ENCODE measurements around the gene SMIM3.
"Not testable (repeated sequence)": the region's sequence is repeated elsewhere in the genome, so short reads cannot be mapped to it uniquely, and the experiment has no call there.

SMIM3 gene, protein sequence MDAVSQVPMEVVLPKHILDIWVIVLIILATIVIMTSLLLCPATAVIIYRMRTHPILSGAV

DNA sequence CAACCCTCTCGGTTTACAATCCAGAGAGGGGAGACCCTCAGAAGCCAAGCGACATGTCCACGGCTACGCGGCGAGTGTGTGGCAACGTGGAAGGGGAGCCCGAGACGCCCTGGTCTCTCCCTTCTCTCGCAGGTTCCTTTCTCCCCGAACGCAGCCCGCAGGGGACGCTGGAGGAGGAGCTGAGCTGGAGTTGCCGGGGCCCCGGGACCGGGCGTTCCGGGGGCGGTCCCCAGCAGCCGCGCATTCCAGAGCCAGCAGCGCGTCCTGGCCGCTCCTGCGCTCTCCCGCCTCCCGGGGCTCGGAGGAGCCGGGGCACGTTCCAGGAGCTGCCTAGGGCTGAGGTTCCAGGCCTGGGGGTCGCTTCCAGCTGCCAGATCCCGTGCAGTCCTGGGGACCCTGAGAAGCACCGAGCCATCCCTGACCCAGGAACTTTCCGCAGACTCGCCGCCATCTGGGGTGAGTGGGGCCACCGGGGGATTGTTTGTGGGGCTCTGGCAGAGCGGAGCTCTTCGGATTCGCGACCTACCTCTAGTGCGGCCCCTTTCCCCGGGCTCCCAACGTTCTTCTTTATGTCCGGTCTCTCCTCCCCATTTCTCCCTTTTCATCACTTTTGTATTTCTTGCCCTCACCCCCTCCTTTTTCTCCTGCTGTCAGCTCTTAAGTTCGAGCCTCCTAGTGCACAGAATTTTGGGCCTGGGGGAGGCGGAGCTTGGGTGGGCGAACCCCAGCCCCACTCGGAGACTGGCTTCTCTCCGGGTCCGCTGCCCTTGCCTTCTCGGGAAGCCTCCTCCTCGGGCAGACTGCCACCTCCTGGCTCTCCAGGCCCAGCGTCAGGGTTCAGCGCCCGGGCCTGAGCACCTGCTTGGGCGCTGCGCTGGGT is at the start of gene SMIM3:
SMIM3 (plus strand) TSS at position 241 of the 880 bp plus-strand sequence. CDS start 16,684 bp downstream, outside the sequence.
- peak; percentile 92 for DNase-seq

DNA sequence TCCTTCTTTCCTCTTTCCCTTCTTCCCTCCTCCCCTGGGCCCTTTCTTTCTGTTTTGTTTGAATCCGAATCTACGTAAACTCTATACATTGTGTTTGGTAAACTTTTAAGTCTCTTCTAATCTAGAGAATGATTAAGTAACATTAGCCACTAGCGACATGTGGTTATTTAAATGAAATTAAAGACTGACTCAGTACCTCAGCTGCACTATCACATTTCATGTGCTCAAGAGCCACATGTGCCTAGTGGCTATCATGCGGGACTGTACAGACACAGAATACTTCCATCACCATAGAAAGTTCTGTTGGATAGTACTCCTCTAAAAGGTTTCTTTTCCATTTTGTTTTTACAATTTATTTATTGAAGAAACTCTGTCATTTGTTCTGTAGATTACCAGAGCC is 48.7 kb upstream of the SMIM3 start:
- DNase-seq: no peak

DNA sequence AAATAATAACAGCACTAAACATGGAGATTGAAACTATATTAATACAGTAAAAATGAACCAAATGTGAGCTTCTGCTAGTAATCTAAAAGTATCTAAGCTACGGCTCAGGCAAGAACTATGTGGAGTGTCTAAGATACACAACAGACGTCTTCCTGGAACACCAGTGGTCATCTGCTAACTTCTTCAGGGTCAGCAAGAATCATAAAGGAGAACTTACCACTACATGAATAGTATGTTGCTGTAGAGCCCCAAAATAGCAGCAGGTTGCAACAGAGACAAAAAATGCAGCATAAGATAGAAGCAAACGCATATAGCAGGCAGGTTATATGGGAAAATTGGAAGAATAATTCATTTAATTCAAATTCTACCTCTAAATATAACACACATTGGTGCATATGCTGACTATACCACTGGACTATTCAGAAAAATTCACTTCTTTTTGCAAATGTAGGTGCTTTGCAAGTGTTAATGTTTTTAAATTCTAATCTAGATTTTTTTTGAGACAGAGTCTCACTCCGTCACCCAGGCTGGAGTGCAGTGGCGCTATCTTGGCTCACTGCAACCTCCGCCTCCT is 46.8 kb upstream of the SMIM3 start:
- no peak for DNase-seq

DNA sequence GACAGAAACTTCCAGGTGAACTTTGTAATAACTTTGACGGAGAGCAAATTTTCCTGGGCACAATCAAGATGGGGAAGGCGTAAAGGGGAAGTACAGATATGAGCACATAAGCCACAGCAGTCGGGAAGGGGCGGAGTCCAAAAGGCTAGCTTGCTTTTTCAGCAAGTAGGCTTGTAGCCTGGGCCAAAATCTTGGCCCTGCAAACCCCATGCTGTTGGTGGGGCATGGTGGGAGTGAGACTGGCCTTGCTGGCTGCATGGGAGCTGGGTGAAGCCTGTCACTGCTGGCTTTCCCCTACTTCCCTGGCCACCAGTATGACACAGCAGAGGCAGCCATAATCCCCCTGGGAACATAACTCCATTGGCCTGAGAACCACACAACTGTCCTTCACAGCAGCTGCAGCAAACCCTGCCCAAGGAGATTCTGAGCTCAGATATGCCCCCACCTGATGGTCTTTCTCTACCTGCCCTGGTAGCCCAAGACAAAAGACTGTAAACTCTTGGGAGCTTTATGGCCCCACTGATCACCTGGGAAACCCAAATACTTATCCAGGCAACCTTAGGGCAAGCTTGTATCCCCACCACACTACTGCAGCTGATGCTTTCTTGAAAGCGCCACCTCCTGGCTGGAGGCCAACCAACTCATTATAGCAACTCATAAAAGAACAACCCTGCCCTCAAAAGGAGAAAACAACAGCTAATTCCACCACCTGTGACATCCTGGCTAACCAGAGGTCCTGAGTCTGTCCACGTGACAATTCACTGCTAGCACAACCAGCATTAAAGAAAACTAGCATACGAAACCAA is 43.8 kb upstream of the SMIM3 start:
- DNase-seq: no peak

DNA sequence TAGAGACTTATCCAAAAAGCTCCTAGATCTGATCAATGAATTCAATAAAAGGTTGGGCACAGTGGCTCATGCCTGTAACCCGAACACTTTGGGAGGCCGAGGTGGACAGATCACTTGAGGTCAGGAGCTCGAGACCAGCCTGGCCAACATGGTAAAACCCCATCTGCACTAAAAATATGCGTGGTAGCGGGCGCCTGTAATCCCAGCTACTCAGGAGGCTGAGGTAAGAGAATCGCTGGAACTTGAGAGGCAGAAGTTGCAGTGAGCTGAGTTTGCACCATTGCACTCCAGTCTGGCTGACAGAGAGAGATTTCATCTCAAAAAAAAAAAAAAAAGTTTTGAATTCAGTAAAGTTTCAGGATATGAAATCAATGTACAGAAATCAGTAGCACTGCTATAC is 39.7 kb upstream of the SMIM3 start:
- no peak for DNase-seq

DNA sequence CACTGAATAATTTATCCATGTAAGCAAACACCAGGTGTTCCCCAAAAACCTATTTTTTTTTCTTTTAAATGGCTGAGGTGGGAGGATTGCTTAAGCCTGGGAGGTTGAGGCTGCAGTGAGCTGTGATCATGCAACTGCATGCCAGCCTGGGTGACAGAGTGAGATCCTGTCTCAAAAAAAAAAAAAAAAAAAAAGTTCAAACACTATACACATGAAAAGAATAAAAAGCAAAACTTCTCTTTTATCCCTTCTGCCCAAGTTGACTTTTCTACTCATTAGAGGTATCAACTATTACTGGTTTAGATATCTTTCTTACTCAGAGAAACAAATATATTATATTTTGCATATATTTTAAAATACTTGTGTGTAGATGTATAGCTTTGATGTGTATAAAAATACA is 37.6 kb upstream of the SMIM3 start:
- DNase-seq: no peak

DNA sequence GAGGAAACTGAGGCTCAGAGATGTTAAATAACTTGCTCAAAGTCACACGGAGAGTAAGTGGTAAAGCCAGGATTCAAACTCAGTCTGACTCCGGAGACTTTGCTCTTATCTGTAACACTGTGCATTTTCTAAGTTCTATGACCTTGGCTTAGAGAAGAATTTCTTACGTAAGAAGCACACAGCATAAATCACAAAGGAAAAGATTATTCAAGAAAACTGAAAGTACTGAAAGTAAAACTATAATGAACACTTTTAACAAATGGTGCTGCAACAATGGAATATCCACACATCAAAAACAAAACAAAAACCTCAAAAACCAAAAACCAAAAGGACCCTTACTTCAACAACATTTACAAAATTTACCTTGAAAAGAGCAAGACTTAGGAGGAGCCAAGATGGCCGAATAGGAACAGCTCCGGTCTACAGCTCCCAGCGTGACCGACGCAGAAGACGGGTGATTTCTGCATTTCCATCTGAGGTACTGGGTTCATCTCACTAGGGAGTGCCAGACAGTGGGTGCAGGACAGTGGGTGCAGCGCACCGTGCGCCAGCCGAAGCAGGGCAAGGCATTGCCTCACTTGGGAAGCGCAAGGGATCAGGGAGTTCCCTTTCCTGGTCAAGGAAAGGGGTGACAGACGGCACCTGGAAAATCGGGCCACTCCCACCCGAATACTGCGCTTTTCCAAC is 36.0 kb upstream of the SMIM3 start:
- not testable (repeated sequence) for DNase-seq

DNA sequence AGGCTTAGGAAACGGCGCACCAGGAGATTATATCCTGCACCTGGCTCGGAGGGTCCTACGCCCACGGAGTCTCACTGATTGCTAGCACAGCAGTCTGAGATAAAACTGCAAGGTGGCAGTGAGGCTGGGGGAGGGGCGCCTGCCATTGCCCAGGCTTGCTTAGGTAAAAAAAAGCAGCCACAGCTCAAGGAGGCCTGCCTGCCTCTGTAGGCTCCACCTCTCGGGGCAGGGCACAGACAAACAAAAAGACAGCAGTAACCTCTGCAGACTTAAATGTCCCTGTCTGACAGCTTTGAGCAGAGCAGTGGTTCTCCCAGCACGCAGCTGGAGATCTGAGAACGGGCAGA is 35.4 kb upstream of the SMIM3 start:
- DNase-seq: not testable (repeated sequence)

DNA sequence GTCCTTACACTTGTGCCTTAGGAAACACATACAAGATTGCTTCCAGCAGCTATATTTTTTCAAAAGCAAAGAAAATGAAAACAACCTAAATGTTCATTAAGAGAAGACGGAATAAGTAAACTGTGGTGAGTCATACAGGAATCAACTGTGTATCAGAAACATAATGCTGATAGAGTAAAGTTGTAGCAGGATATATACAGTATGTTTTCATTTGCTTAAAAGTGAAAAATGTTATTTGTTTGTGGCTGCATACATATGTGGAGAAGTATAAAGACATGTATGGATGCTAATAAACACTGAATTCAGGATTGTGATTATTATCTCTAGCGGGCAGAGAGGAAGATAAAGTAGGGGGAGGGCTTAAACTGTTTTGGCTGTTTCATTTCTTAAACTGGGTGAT is 28.1 kb upstream of the SMIM3 start:
- no peak for DNase-seq

DNA sequence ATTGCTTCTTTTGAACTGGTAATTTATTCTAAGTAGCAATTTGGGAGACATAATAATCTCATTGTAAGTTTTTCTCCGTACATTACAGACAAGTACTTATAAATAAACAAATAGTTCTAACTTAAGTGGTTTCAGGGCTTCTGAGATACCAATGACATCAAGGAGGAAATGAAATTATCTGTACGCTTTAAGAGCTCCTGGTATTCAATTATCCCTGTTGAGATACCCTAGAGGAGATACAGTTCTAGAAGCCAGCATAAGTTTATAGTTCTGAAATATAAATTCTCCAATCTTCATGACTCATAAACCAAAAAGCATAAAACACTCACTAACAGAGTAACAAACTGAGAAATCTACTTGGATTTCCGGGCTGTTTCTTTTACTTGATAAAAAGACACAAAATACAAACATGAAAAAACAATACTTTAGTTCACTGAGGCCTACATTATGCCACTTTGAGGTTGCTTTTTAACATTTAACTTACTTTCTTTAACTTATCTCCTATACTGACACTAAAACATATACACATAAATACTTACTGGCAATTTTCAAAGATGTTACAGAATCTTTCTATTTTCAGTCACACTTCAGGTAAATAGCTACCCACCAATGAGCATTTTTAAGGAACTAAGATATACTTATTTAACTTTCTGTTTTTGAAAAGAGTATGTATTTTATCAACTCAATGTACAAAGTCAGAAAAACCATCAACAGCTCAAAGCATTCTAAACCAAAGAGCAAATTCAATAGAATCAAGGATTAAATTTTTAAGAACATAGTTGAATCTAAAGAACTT is 27.3 kb upstream of the SMIM3 start:
- no peak for DNase-seq

DNA sequence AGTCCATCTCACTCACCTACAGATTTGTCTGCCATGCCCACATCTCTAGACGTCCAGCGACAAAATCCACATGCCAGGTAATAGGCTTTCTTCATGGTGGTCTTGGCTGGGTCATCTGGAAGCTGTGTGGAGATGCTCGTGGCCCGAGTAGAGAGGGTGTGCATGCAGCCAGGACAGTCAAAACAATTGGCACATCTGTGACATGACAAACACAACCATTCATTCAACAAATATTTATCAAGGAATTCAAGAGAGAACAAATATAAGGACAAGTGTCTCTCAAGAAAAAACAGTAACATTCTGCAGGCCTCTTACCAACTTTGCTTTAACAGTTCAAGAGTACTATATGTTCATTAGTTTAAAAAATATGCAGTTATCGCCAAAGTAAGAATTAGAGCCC is 25.1 kb upstream of the SMIM3 start:
- no peak for DNase-seq

DNA sequence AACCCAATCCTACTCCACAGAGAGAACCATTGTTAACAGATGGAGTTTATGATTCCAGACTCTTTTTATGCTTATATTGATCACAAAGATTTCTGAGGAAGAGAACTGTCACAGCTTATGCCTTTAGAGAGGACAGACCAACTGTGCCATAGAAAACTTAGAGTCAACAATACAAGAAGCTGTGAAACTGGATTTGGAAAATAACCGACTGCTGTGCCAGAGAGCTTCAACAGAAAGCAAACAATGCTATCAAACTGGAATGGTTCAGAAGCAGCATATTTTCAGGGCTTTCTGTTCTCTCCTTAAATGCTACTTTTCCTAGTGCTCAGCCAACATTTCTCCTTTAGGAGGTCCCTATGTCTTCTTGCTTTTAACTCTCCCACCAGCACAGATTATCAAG is 24.7 kb upstream of the SMIM3 start:
- no peak for DNase-seq

DNA sequence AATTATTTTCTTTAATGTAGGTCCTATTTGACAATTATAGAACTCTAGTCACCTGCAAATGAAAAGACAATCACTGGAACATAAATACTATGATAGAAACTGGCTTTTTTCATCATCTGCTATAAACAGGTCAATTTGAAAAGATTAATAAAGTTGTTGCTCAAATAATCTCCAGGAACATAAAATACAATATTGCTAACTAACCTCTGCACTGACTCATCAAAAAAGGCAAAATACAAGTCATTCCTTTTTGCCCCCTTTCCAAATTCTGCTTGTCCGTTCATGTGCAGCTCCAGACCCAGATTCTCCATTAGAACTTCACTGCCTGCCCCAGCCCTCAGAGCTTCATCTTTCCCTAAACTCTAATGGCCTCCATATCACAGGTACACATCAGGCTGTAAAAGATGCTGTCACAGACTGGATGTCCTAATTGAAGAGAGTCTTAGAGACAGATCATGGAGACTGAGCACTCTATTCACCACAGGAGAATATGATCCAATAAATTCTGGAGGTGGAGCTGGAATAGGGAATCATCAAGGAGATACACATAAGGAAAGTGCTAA is 21.4 kb upstream of the SMIM3 start:
- DNase-seq: no peak

DNA sequence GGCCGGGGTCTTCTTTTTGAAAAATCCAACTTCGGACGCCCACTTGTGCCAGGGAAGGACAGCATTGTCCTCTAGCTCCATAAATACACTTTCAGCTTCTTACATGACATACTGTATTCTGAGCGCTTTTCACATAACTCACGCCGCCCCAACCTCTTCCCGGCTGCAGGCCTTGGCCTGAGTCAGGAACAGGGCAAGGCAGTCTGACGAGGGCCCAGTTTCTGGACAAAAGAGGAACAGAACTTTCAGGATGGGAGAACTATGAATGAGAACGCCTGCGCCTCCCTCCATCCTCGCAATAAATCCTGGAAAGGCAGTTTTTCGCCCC is 20.4 kb upstream of the SMIM3 start:
- no peak for DNase-seq

DNA sequence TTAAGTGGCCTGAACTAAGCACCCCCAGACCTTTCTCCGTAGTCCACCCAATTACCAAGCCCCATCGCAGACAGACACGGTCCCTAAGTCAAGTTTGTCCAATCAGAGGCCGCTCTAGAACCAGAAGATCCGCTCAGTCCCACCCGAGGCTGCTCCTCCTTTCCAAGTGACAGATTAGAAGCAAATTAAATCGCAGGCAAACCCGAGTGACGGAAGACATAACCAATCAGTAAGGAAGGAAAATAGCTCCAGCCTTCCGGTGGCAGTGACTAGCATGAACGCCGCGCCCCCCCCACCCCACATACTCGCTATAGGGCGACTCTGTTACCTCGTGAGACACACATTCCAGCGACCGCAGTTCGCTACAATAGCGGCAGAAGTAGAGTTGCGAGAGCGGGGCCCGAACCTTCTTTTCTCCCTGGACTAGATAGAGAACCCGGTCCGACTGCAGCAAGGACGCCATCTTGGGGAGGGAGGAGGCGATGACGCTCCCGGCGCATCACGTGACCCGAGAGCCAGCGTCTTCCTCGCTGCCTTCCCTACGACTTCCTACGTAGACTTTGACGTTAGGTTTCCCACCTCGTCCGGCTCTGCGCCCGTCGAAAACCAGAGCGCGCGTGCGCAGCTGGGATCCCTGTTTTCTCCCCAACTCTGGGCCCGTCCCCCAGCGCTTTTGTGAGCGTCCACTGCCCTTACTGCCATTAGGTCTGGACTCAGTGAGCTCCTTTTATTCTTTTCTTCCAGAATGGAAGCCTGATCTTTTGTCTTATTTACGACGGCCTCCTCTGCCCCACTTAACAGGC is 19.8 kb upstream of the SMIM3 start, which contains the start of gene DCTN4:
DCTN4 (minus strand) TSS at position 487 of the 803 bp plus-strand sequence; CDS start at position 463, 24 bp downstream.
- DNase-seq: peak; percentile 99

DNA sequence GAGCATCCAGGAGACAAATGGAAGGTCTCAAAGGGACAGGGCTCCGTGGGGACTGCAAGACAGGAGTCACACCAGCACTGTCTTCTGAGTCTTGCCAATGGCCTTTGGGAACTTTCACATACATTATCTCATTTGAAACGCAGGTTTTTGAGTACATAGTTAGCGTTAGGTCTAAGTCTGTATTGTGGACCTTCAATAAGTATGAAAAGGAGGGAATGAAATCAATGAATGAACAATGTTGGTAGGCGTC is 19.3 kb upstream of the SMIM3 start:
- no peak for DNase-seq

DNA sequence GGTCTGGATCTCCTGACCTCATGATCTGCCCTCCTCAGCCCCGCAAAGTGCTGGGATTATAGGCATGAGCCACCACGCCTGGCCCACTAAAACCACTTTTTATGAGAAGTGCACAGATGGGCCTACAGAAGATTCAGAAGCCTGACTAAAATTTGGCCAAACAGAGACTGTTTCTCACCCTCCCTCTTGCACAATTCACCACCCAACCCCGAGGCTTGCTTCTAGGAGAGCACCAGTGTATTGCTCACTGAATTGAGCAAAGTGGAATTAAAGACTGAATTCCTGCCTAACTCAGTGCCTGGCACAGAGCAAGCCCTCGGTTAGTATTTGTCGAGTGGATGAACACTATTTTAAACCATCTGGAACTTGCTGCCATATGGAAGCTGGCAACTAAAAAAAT is 16.3 kb upstream of the SMIM3 start:
- no peak for DNase-seq

DNA sequence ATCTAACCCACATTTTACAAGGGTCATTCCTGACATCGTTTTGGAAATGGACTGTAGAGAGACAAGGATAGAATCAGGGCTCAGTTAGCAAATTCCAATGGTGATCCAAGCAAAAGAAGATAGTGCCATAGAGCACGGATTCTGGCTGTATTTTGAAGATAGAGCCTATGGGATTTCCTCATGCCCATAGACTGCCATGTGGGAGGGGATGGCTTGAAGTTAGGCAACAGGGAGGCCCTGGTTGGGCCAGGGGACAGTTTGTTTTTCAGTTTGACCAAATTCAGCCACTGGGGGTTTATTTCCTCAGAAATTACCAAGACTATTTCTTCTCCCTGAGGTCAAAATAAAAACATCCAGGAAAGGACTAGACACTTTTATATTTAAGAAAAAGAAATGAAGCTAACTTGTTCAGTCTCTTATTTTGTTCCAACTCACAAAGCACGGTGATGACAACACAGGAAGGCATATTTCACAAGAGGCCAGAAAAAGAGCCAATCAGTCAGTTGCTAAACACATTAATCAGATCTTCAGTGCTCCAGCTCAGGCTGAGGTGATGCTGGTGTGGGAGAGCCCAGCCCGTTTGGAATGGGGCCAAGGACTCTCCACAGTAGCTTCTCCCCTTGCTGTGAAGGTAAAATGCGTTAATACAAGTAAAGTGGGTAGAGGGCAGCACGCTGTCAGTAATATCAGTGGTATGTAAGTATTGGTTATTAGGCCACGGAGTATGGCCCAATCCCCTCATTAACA is 15.4 kb upstream of the SMIM3 start:
- peak; percentile 24 for DNase-seq

DNA sequence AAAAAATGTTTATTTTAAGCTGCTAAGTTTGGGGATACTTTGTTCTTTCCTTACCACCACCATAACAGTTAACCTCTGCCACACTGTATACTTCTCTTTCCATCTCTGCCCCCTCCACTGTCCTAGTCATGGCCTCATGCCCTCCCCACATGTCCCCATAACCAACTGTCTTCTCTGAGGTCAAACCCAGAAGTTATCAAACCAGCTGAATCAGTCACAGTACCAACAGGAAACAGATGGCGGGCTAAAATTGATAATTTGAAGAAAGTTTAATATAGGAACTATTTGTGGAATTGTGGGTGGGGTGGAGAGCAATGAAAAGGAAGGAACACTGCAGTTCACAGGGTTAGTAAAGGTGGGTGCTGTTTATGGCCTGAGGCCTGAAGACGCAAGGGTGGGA is 14.0 kb upstream of the SMIM3 start:
- no peak for DNase-seq

DNA sequence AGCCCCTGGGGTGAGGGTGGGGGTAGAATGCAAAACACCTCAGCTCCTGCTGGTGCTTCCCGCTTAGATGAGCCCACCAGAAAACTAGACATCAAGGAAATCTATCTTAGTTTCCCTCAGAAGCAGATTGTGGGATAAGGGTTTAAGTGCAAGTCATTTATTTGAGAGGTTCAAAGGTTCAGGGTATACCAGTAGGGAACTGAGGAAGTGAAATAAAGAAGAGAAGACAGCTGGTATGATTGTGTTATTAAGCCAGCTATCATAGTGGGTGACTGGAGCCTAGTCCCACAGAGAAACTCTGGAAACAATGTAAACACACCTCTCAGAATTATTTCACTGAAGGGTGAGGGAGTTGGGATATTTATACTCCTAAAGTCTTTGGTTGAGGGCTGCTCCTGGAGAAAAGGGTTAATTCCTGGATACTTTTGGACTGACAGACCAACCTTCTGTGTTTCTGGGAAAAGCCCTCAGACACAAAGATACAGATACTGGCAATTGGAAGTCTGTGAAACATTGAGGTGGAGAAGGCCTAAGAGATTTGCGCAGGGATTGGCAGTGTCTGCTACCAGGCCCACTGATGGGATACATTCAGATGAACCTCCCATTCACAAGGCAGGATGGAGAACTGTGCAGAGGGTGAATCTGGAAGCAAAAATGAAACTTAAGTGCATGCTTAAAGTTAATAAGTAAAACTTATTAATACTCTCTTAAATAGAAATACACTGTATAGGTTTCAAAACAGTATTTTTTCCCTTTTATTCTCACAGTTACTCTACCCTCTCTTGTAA is 13.4 kb upstream of the SMIM3 start:
- no peak for DNase-seq

Measured in eye (tissue), 1 donor.